Upper lobe of left lung (tissue), 6 donors: ENCODE results near the gene GNB1L. TPM values are rescaled to one million over a fixed set of nuclear protein-coding genes. Genes with fewer than 3 reads are reported as not detected.
A peak's percentile ranks its signal among the peaks of the same experiment; 100 is the strongest.

Experiments used
- ATAC-seq, 2 donors: fragments of 200-7000 bp; cut with Tn5 transposase; one replicate each; pipeline ENCODE4 v1.9.1; 2022; ENCODE audit warnings: mild to moderate bottlenecking in 2 of 2, moderate library complexity in 2 of 2; ENCODE audit not compliant: low FRiP score in 2 of 2
- DNase-seq, 2 donors: peaks; one replicate each; pipeline ENCODE4 v3.0.0-alpha.2; 2019 to 2020
- H3K27ac ChIP-seq, 4 donors: fragments of 200-600 bp; sonication (generic); one replicate each; pipeline ENCODE4 v1.5.1; 2016 to 2019
- H3K27me3 ChIP-seq, 4 donors: fragments of 200-600 bp; sonication (generic); one replicate each; pipeline ENCODE4 v1.5.1; 2017 to 2019
- H3K36me3 ChIP-seq, 4 donors: fragments of 200-600 bp; sonication (generic); one replicate each; pipeline ENCODE4 v1.5.1; 2016 to 2019
- H3K4me1 ChIP-seq, 4 donors: fragments of 200-600 bp; sonication (generic); one replicate each; pipeline ENCODE4 v1.5.1; 2018 to 2019
- H3K4me3 ChIP-seq, 4 donors: fragments of 200-600 bp; sonication (generic); one replicate each; pipeline ENCODE4 v1.5.1; 2017 to 2019; ENCODE audit warnings: mild to moderate bottlenecking in 2 of 4, moderate library complexity in 1 of 4
- H3K9me3 ChIP-seq, 4 donors: fragments of 200-600 bp; sonication (generic); one replicate each; pipeline ENCODE4 v1.5.1; 2018 to 2019
- EP300 ChIP-seq, 4 donors: sonication (generic); formaldehyde crosslinking; IDR thresholded peaks; one replicate each; pipeline ENCODE4 v1.5.1; 2017; ENCODE audit warnings: antibody characterized with exemption in 4 of 4, control low read depth in 2 of 4
- POLR2A ChIP-seq, 4 donors: fragments of 450-650 bp; IDR thresholded peaks; one replicate each; pipeline ENCODE4 v1.5.1; 2016 to 2017; ENCODE audit warnings: antibody characterized with exemption in 4 of 4, mild to moderate bottlenecking in 2 of 4
- POLR2AphosphoS5 ChIP-seq, 2 donors: sonication (generic); formaldehyde crosslinking; IDR thresholded peaks; one replicate each; pipeline ENCODE4 v1.5.1; 2017; ENCODE audit warnings: antibody characterized with exemption in 2 of 2
- WGBS, 2 donors: methylation state at CpG; one replicate each; pipeline ENCODE4 v1.1.5; 2017 to 2018; 5-methylcytosine and 5-hydroxymethylcytosine counted together
- total RNA-seq, 6 donors: library from RNA; depleted of rRNA in 4 of 6; stranded (reverse); fragments of >200 nt in 4 of 6; gene quantifications; one replicate each; pipeline versions ENCODE4 v1.1.0 to v1.2.1, GENCODE V29; 2016 to 2021
- TF ChIP-seq, protein P1 (sequence below), 6 experiments: fragments of 450-650 bp in 4 of 6; fragments of 200-600 bp in 2 of 6; sonication (generic) in 2 of 6; IDR thresholded peaks; one replicate each; pipeline ENCODE4 v1.5.1; 2016 to 2019; ENCODE audit warnings: antibody characterized with exemption in 6 of 6
- donor health status: DM: no; HTN: no; CAD: no; lungs with moderate emphysema.
- donor health status: DM: no; HTN: yes; CAD: no; lungs with severe emphysema.

GNB1L gene
- total RNA-seq, 6 donors from 2014 or later, result 0.78 to 11.1 (median 6.8) TPM

- DNase-seq (peak in 1 of 2 donors; percentile 62), ATAC-seq (no peak)
- 93 to 94% methylated on average over 8 to 24 of the region's 24 CpGs for WGBS, 2 donors
- no peaks in the 10 kb centered on the region for H3K27me3 ChIP-seq
- no peaks in the 10 kb centered on the region for H3K9me3 ChIP-seq
- TF ChIP-seq POLR2A (IDR thresholded peaks at IDR 0.05), result no peak
- TF ChIP-seq, protein P1, sequence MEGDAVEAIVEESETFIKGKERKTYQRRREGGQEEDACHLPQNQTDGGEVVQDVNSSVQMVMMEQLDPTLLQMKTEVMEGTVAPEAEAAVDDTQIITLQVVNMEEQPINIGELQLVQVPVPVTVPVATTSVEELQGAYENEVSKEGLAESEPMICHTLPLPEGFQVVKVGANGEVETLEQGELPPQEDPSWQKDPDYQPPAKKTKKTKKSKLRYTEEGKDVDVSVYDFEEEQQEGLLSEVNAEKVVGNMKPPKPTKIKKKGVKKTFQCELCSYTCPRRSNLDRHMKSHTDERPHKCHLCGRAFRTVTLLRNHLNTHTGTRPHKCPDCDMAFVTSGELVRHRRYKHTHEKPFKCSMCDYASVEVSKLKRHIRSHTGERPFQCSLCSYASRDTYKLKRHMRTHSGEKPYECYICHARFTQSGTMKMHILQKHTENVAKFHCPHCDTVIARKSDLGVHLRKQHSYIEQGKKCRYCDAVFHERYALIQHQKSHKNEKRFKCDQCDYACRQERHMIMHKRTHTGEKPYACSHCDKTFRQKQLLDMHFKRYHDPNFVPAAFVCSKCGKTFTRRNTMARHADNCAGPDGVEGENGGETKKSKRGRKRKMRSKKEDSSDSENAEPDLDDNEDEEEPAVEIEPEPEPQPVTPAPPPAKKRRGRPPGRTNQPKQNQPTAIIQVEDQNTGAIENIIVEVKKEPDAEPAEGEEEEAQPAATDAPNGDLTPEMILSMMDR (IDR thresholded peaks at IDR 0.05), result no peak
- TF ChIP-seq EP300 (IDR thresholded peaks at IDR 0.05), result no peak
- TF ChIP-seq POLR2AphosphoS5 (IDR thresholded peaks at IDR 0.05), result no peak
- no peaks in the 10 kb centered on the region for H3K36me3 ChIP-seq
- no peak overlapping the region for H3K27ac ChIP-seq
- no peak overlapping the region for H3K4me3 ChIP-seq
- no peaks in the 10 kb centered on the region for H3K4me1 ChIP-seq
Measured at GRCh38 chr22:19775496-19776325, 79.0 kb downstream of the GNB1L start.

- Histone ChIP-seq H3K27me3 (peaks cover 0 to 5% (median under 1%) of the 10 kb centered on the region in 4 donors), H3K36me3 (no peaks in the 10 kb centered on the region), H3K9me3 (no peaks in the 10 kb centered on the region), H3K4me3 (no peak overlapping the region), H3K4me1 (no peaks in the 10 kb centered on the region), H3K27ac (no peak overlapping the region)
- DNase-seq, result no peak
- WGBS, 2 donors, result 93 to 95% methylated on average over 8 of the region's 8 CpGs
- TF ChIP-seq POLR2AphosphoS5 (IDR thresholded peaks at IDR 0.05) (no peak), POLR2A (IDR thresholded peaks at IDR 0.05) (no peak), EP300 (IDR thresholded peaks at IDR 0.05) (no peak)
- TF ChIP-seq, protein P1 (IDR thresholded peaks at IDR 0.05), result no peak
- no peak for ATAC-seq
Measured at GRCh38 chr22:19774628-19775027, 80.0 kb downstream of the GNB1L start.

GRCh38 chr22:19773470-19774040, 81.1 kb downstream of the GNB1L start:
- peaks cover 0 to 8% (median 3%) of the 10 kb centered on the region in 4 donors for H3K27me3 ChIP-seq
- peak in 1 of 2 donors; percentile 12 for ATAC-seq
- no peaks in the 10 kb centered on the region for H3K36me3 ChIP-seq
- DNase-seq, result no peak
- no peak overlapping the region for H3K27ac ChIP-seq
- H3K9me3 ChIP-seq, result no peaks in the 10 kb centered on the region
- H3K4me3 ChIP-seq, result no peak overlapping the region
- WGBS, 2 donors, result 64 to 74% methylated on average over 5 to 9 of the region's 9 CpGs
- TF ChIP-seq POLR2AphosphoS5 (IDR thresholded peaks at IDR 0.05), result no peak
- TF ChIP-seq EP300 (IDR thresholded peaks at IDR 0.05), result no peak
- TF ChIP-seq, protein P1 (IDR thresholded peaks at IDR 0.05), result no peak
- no peak for TF ChIP-seq POLR2A (IDR thresholded peaks at IDR 0.05)
- peaks cover 0 to under 1% (median 0%) of the 10 kb centered on the region in 4 donors for H3K4me1 ChIP-seq

- peak in 1 of 2 donors; percentile 78 for DNase-seq
- H3K4me3 ChIP-seq, result no peak overlapping the region
- 47 to 62% methylated on average over 24 to 25 of the region's 25 CpGs for WGBS, 2 donors
- H3K36me3 ChIP-seq, result no peaks in the 10 kb centered on the region
- no peaks in the 10 kb centered on the region for H3K9me3 ChIP-seq
- TF ChIP-seq EP300 (IDR thresholded peaks at IDR 0.05) (no peak), POLR2AphosphoS5 (IDR thresholded peaks at IDR 0.05) (no peak), POLR2A (IDR thresholded peaks at IDR 0.05) (no peak)
- TF ChIP-seq, protein P1 (IDR thresholded peaks at IDR 0.05), result no peak
- peaks cover under 1 to 7% (median 6%) of the 10 kb centered on the region in 4 donors for H3K4me1 ChIP-seq
- peaks cover 0 to 15% (median 7%) of the 10 kb centered on the region in 4 donors for H3K27me3 ChIP-seq
- no peak for ATAC-seq
- no peak overlapping the region for H3K27ac ChIP-seq
Measured at GRCh38 chr22:19772673-19773469, 81.8 kb downstream of the GNB1L start.
